22Rv1 (cell line): ENCODE results near the gene UGT2B15.
"Not testable (repeated sequence)": the region's sequence is repeated elsewhere in the genome, so short reads cannot be mapped to it uniquely, and the experiment has no call there.

Experiments
- ZFX ChIP-seq: fragments of 450-650 bp; IDR thresholded peaks from 2 replicates; pipeline ENCODE4 v1.6.1; 2017; ENCODE audit warnings: antibody characterized with exemption, borderline replicate concordance
- TF ChIP-seq, protein P1 (sequence below): fragments of 450-650 bp; IDR thresholded peaks from 2 replicates; pipeline ENCODE4 v1.5.1; 2017; ENCODE audit warnings: mild to moderate bottlenecking

- TF ChIP-seq, protein P1, sequence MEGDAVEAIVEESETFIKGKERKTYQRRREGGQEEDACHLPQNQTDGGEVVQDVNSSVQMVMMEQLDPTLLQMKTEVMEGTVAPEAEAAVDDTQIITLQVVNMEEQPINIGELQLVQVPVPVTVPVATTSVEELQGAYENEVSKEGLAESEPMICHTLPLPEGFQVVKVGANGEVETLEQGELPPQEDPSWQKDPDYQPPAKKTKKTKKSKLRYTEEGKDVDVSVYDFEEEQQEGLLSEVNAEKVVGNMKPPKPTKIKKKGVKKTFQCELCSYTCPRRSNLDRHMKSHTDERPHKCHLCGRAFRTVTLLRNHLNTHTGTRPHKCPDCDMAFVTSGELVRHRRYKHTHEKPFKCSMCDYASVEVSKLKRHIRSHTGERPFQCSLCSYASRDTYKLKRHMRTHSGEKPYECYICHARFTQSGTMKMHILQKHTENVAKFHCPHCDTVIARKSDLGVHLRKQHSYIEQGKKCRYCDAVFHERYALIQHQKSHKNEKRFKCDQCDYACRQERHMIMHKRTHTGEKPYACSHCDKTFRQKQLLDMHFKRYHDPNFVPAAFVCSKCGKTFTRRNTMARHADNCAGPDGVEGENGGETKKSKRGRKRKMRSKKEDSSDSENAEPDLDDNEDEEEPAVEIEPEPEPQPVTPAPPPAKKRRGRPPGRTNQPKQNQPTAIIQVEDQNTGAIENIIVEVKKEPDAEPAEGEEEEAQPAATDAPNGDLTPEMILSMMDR: not testable (repeated sequence)
- TF ChIP-seq ZFX: not testable (repeated sequence)
Observed at GRCh38 chr4:68670479-68670939, at the start of gene UGT2B15.
